Measurements from ENCODE around the gene TMPRSS11E.
"Not testable (repeated sequence)": the region's sequence is repeated elsewhere in the genome, so short reads cannot be mapped to it uniquely, and the experiment has no call there.

The TMPRSS11E gene

GRCh38 chr4:68463796-68464195 lies 16.5 kb downstream of the TMPRSS11E start:
- H3K9ac ChIP-seq (ENCODE audit: low read length), result no peak overlapping the region
- peaks cover 6% of the 10 kb centered on the region for H3K4me1 ChIP-seq (ENCODE audit: control insufficient read depth, low read depth, low read length)
- no peaks in the 10 kb centered on the region for H3K9me3 ChIP-seq (ENCODE audit: control insufficient read depth, low read depth, low read length)
- H3K36me3 ChIP-seq (ENCODE audit: control insufficient read depth, low read depth, low read length), result no peaks in the 10 kb centered on the region
- no peak overlapping the region for H3K27ac ChIP-seq (ENCODE audit: low read length)
- no peak overlapping the region for H3K4me3 ChIP-seq (ENCODE audit: low read length)
- H3K27me3 ChIP-seq (ENCODE audit: control insufficient read depth, insufficient read depth, low read length), result no peaks in the 10 kb centered on the region

GRCh38 chr4:68465058-68465457 lies 17.8 kb downstream of the TMPRSS11E start:
- Histone ChIP-seq H3K27me3 (ENCODE audit: control insufficient read depth, insufficient read depth, low read length) (no peaks in the 10 kb centered on the region), H3K9ac (ENCODE audit: low read length) (no peak overlapping the region), H3K27ac (ENCODE audit: low read length) (no peak overlapping the region), H3K9me3 (ENCODE audit: control insufficient read depth, low read depth, low read length) (no peaks in the 10 kb centered on the region), H3K4me3 (ENCODE audit: low read length) (no peak overlapping the region), H3K4me1 (ENCODE audit: control insufficient read depth, low read depth, low read length) (peaks cover 6% of the 10 kb centered on the region), H3K36me3 (ENCODE audit: control insufficient read depth, low read depth, low read length) (no peaks in the 10 kb centered on the region)

- peaks cover 6% of the 10 kb centered on the region for H3K4me1 ChIP-seq (ENCODE audit: control insufficient read depth, low read depth, low read length)
- H3K9me3 ChIP-seq (ENCODE audit: control insufficient read depth, low read depth, low read length), result no peaks in the 10 kb centered on the region
- no peak overlapping the region for H3K27ac ChIP-seq (ENCODE audit: low read length)
- no peaks in the 10 kb centered on the region for H3K27me3 ChIP-seq (ENCODE audit: control insufficient read depth, insufficient read depth, low read length)
- H3K4me3 ChIP-seq (ENCODE audit: low read length), result no peak overlapping the region
- H3K36me3 ChIP-seq (ENCODE audit: control insufficient read depth, low read depth, low read length), result no peaks in the 10 kb centered on the region
- H3K9ac ChIP-seq (ENCODE audit: low read length), result no peak overlapping the region
These were observed 18.9 kb downstream of the TMPRSS11E start for GRCh38 chr4:68466185-68466584.

GRCh38 chr4:68466751-68467150 lies 19.5 kb downstream of the TMPRSS11E start:
- H3K9me3 ChIP-seq (ENCODE audit: control insufficient read depth, low read depth, low read length), result no peaks in the 10 kb centered on the region
- peaks cover 6% of the 10 kb centered on the region for H3K4me1 ChIP-seq (ENCODE audit: control insufficient read depth, low read depth, low read length)
- no peak overlapping the region for H3K9ac ChIP-seq (ENCODE audit: low read length)
- H3K36me3 ChIP-seq (ENCODE audit: control insufficient read depth, low read depth, low read length), result no peaks in the 10 kb centered on the region
- no peaks in the 10 kb centered on the region for H3K27me3 ChIP-seq (ENCODE audit: control insufficient read depth, insufficient read depth, low read length)
- no peak overlapping the region for H3K27ac ChIP-seq (ENCODE audit: low read length)
- no peak overlapping the region for H3K4me3 ChIP-seq (ENCODE audit: low read length)

GRCh38 chr4:68469482-68469881 lies 22.2 kb downstream of the TMPRSS11E start:
- no peak overlapping the region for H3K9ac ChIP-seq (ENCODE audit: low read length)
- no peaks in the 10 kb centered on the region for H3K27me3 ChIP-seq (ENCODE audit: control insufficient read depth, insufficient read depth, low read length)
- no peaks in the 10 kb centered on the region for H3K9me3 ChIP-seq (ENCODE audit: control insufficient read depth, low read depth, low read length)
- no peak overlapping the region for H3K27ac ChIP-seq (ENCODE audit: low read length)
- H3K36me3 ChIP-seq (ENCODE audit: control insufficient read depth, low read depth, low read length), result no peaks in the 10 kb centered on the region
- H3K4me1 ChIP-seq (ENCODE audit: control insufficient read depth, low read depth, low read length), result peaks cover 6% of the 10 kb centered on the region
- no peak overlapping the region for H3K4me3 ChIP-seq (ENCODE audit: low read length)

GRCh38 chr4:68476191-68476590 lies 28.9 kb downstream of the TMPRSS11E start:
- no peak overlapping the region for H3K4me3 ChIP-seq (ENCODE audit: low read length)
- no peaks in the 10 kb centered on the region for H3K36me3 ChIP-seq (ENCODE audit: control insufficient read depth, low read depth, low read length)
- H3K9me3 ChIP-seq (ENCODE audit: control insufficient read depth, low read depth, low read length), result no peaks in the 10 kb centered on the region
- H3K9ac ChIP-seq (ENCODE audit: low read length), result no peak overlapping the region
- H3K4me1 ChIP-seq (ENCODE audit: control insufficient read depth, low read depth, low read length), result peaks cover 7% of the 10 kb centered on the region
- no peak overlapping the region for H3K27ac ChIP-seq (ENCODE audit: low read length)
- H3K27me3 ChIP-seq (ENCODE audit: control insufficient read depth, insufficient read depth, low read length), result no peaks in the 10 kb centered on the region

GRCh38 chr4:68489338-68489737 lies 42.1 kb downstream of the TMPRSS11E start:
- no peak overlapping the region for H3K9ac ChIP-seq (ENCODE audit: low read length)
- H3K4me3 ChIP-seq (ENCODE audit: low read length), result no peak overlapping the region
- no peaks in the 10 kb centered on the region for H3K4me1 ChIP-seq (ENCODE audit: control insufficient read depth, low read depth, low read length)

GRCh38 chr4:68490826-68491457 lies 43.7 kb downstream of the TMPRSS11E start:
- no peak overlapping the region for H3K9ac ChIP-seq (ENCODE audit: low read length)
- no peaks in the 10 kb centered on the region for H3K9me3 ChIP-seq (ENCODE audit: control insufficient read depth, low read depth, low read length)
- H3K27me3 ChIP-seq (ENCODE audit: control insufficient read depth, insufficient read depth, low read length), result no peaks in the 10 kb centered on the region
- no peak overlapping the region for H3K27ac ChIP-seq (ENCODE audit: low read length)
- H3K4me1 ChIP-seq (ENCODE audit: control insufficient read depth, low read depth, low read length), result no peaks in the 10 kb centered on the region
- no peaks in the 10 kb centered on the region for H3K36me3 ChIP-seq (ENCODE audit: control insufficient read depth, low read depth, low read length)
- no peak overlapping the region for H3K4me3 ChIP-seq (ENCODE audit: low read length)

More at GRCh38 chr4:68489338-68489737, 42.1 kb downstream of the TMPRSS11E start:
- Histone ChIP-seq H3K9me3 (ENCODE audit: control insufficient read depth, low read depth, low read length) (no peaks in the 10 kb centered on the region), H3K27me3 (ENCODE audit: control insufficient read depth, insufficient read depth, low read length) (no peaks in the 10 kb centered on the region), H3K36me3 (ENCODE audit: control insufficient read depth, low read depth, low read length) (no peaks in the 10 kb centered on the region), H3K27ac (ENCODE audit: low read length) (no peak overlapping the region)

GRCh38 chr4:68494688-68495087 lies 47.4 kb downstream of the TMPRSS11E start:
- no peaks in the 10 kb centered on the region for H3K27me3 ChIP-seq (ENCODE audit: control insufficient read depth, insufficient read depth, low read length)
- no peaks in the 10 kb centered on the region for H3K9me3 ChIP-seq (ENCODE audit: control insufficient read depth, low read depth, low read length)
- no peak overlapping the region for H3K27ac ChIP-seq (ENCODE audit: low read length)
- no peaks in the 10 kb centered on the region for H3K36me3 ChIP-seq (ENCODE audit: control insufficient read depth, low read depth, low read length)
- H3K4me1 ChIP-seq (ENCODE audit: control insufficient read depth, low read depth, low read length), result no peaks in the 10 kb centered on the region
- H3K9ac ChIP-seq (ENCODE audit: low read length), result no peak overlapping the region
- no peak overlapping the region for H3K4me3 ChIP-seq (ENCODE audit: low read length)

GRCh38 chr4:68498413-68499007 lies 51.2 kb downstream of the TMPRSS11E start:
- Histone ChIP-seq H3K27me3 (ENCODE audit: control insufficient read depth, insufficient read depth, low read length) (no peaks in the 10 kb centered on the region), H3K9me3 (ENCODE audit: control insufficient read depth, low read depth, low read length) (no peaks in the 10 kb centered on the region), H3K27ac (ENCODE audit: low read length) (no peak overlapping the region), H3K4me3 (ENCODE audit: low read length) (no peak overlapping the region), H3K9ac (ENCODE audit: low read length) (no peak overlapping the region), H3K4me1 (ENCODE audit: control insufficient read depth, low read depth, low read length) (no peaks in the 10 kb centered on the region), H3K36me3 (ENCODE audit: control insufficient read depth, low read depth, low read length) (no peaks in the 10 kb centered on the region)

GRCh38 chr4:68499021-68499420 lies 51.8 kb downstream of the TMPRSS11E start:
- H3K27me3 ChIP-seq (ENCODE audit: control insufficient read depth, insufficient read depth, low read length), result no peaks in the 10 kb centered on the region
- H3K27ac ChIP-seq (ENCODE audit: low read length), result no peak overlapping the region
- no peaks in the 10 kb centered on the region for H3K4me1 ChIP-seq (ENCODE audit: control insufficient read depth, low read depth, low read length)

GRCh38 chr4:68503462-68503861 lies 56.2 kb downstream of the TMPRSS11E start:
- H3K36me3 ChIP-seq (ENCODE audit: control insufficient read depth, low read depth, low read length); H3K27ac ChIP-seq (ENCODE audit: low read length); H3K27me3 ChIP-seq (ENCODE audit: control insufficient read depth, insufficient read depth, low read length): not testable (repeated sequence)

More at GRCh38 chr4:68499021-68499420, 51.8 kb downstream of the TMPRSS11E start:
- no peak overlapping the region for H3K4me3 ChIP-seq (ENCODE audit: low read length)
- H3K36me3 ChIP-seq (ENCODE audit: control insufficient read depth, low read depth, low read length), result no peaks in the 10 kb centered on the region
- H3K9me3 ChIP-seq (ENCODE audit: control insufficient read depth, low read depth, low read length), result no peaks in the 10 kb centered on the region
- no peak overlapping the region for H3K9ac ChIP-seq (ENCODE audit: low read length)

More at GRCh38 chr4:68503462-68503861, 56.2 kb downstream of the TMPRSS11E start:
- not testable (repeated sequence) for H3K4me1 ChIP-seq (ENCODE audit: control insufficient read depth, low read depth, low read length); H3K4me3 ChIP-seq (ENCODE audit: low read length); H3K9me3 ChIP-seq (ENCODE audit: control insufficient read depth, low read depth, low read length); H3K9ac ChIP-seq (ENCODE audit: low read length)
